HEK293 (cell line): ENCODE data around the gene FOXRED2.

Source experiments
- GLIS2 ChIP-seq: fragments of 450-650 bp; formaldehyde crosslinking; IDR thresholded peaks from 2 replicates; pipeline ENCODE4 v1.5.1; 2016; ENCODE audit warnings: missing biosample characterization, missing genetic modification characterization
- KLF8 ChIP-seq: fragments of 450-650 bp; formaldehyde crosslinking; IDR thresholded peaks from 2 replicates; pipeline ENCODE4 v1.5.1; 2016; ENCODE audit warnings: missing biosample characterization, missing genetic modification characterization
- MYNN ChIP-seq: fragments of 450-650 bp; formaldehyde crosslinking; IDR thresholded peaks from 2 replicates; pipeline ENCODE4 v1.5.1; 2016; ENCODE audit warnings: missing biosample characterization, missing genetic modification characterization, borderline replicate concordance
- SP3 ChIP-seq: fragments of 450-650 bp; formaldehyde crosslinking; IDR thresholded peaks from 2 replicates; pipeline ENCODE4 v1.5.1; 2016; ENCODE audit warnings: missing biosample characterization, missing genetic modification characterization
- YY2 ChIP-seq: fragments of 450-650 bp; formaldehyde crosslinking; IDR thresholded peaks from 2 replicates; pipeline ENCODE4 v1.5.1; 2016; ENCODE audit warnings: missing biosample characterization, missing genetic modification characterization
- ZBTB1 ChIP-seq: fragments of 450-650 bp; formaldehyde crosslinking; IDR thresholded peaks from 2 replicates; pipeline ENCODE4 v1.5.1; 2016; ENCODE audit warnings: missing biosample characterization, missing genetic modification characterization
- ZBTB20 ChIP-seq: fragments of 450-650 bp; formaldehyde crosslinking; IDR thresholded peaks from 2 replicates; pipeline ENCODE4 v1.5.1; 2016; ENCODE audit warnings: missing biosample characterization, missing genetic modification characterization
- ZBTB48 ChIP-seq: fragments of 450-650 bp; formaldehyde crosslinking; IDR thresholded peaks from 2 replicates; pipeline ENCODE4 v1.5.1; 2016; ENCODE audit warnings: missing biosample characterization, missing genetic modification characterization
- ZFHX2 ChIP-seq: fragments of 450-650 bp; formaldehyde crosslinking; conservative IDR thresholded peaks from 2 replicates; pipeline ENCODE4 v1.5.1; 2016; ENCODE audit warnings: missing biosample characterization, missing genetic modification characterization
- ZNF133 ChIP-seq: fragments of 450-650 bp; formaldehyde crosslinking; IDR thresholded peaks from 2 replicates; pipeline ENCODE4 v1.5.1; 2016; ENCODE audit warnings: missing biosample characterization, missing genetic modification characterization
- ZNF140 ChIP-seq: fragments of 450-650 bp; formaldehyde crosslinking; IDR thresholded peaks from 2 replicates; pipeline ENCODE4 v1.5.1; 2016; ENCODE audit warnings: missing biosample characterization, missing genetic modification characterization
- ZNF221 ChIP-seq: fragments of 450-650 bp; formaldehyde crosslinking; IDR thresholded peaks from 2 replicates; pipeline ENCODE4 v1.5.1; 2017; ENCODE audit warnings: missing biosample characterization, missing genetic modification characterization, borderline replicate concordance
- ZNF223 ChIP-seq: fragments of 450-650 bp; formaldehyde crosslinking; IDR thresholded peaks from 2 replicates; pipeline ENCODE4 v1.5.1; 2016; ENCODE audit warnings: missing biosample characterization, missing genetic modification characterization
- ZNF529 ChIP-seq: fragments of 450-650 bp; formaldehyde crosslinking; IDR thresholded peaks from 2 replicates; pipeline ENCODE4 v1.5.1; 2017; ENCODE audit warnings: missing genetic modification characterization, missing biosample characterization; ENCODE audit not compliant: insufficient replicate concordance
- ZNF561 ChIP-seq: fragments of 450-650 bp; IDR thresholded peaks from 2 replicates; pipeline ENCODE4 v1.5.1; 2018; ENCODE audit warnings: missing biosample characterization, missing genetic modification characterization, borderline replicate concordance
- ZNF626 ChIP-seq: fragments of 450-650 bp; sonication (Bioruptor Pico); formaldehyde crosslinking; IDR thresholded peaks from 2 replicates; pipeline ENCODE4 v1.5.1; 2018; ENCODE audit warnings: missing biosample characterization, missing genetic modification characterization, inconsistent platforms
- ZNF660 ChIP-seq: fragments of 450-650 bp; IDR thresholded peaks from 2 replicates; pipeline ENCODE4 v1.5.1; 2018; ENCODE audit warnings: missing biosample characterization, mild to moderate bottlenecking, missing genetic modification characterization
- TF ChIP-seq, protein P1 (sequence below): fragments of 450-650 bp; formaldehyde crosslinking; IDR thresholded peaks from 2 replicates; pipeline ENCODE4 v1.5.1; 2017; ENCODE audit warnings: missing biosample characterization, missing genetic modification characterization
- TF ChIP-seq, protein P2 (sequence below): fragments of 450-650 bp; formaldehyde crosslinking; optimal IDR thresholded peaks from 2 replicates; pipeline ENCODE3; 2016; ENCODE audit warnings: missing biosample characterization, mild to moderate bottlenecking, missing genetic modification characterization
- TF ChIP-seq, protein P3 (sequence below): fragments of 450-650 bp; formaldehyde crosslinking; IDR thresholded peaks from 2 replicates; pipeline ENCODE4 v1.5.1; 2016; ENCODE audit warnings: missing biosample characterization, missing genetic modification characterization
- TF ChIP-seq, protein P4 (sequence below): fragments of 450-650 bp; formaldehyde crosslinking; IDR thresholded peaks from 2 replicates; pipeline ENCODE4 v1.5.1; 2016; ENCODE audit warnings: missing biosample characterization, missing genetic modification characterization
- TF ChIP-seq, protein P5 (sequence below): fragments of 450-650 bp; formaldehyde crosslinking; IDR thresholded peaks from 2 replicates; pipeline ENCODE4 v1.5.1; 2017; ENCODE audit warnings: missing biosample characterization, missing genetic modification characterization
- TF ChIP-seq, protein P6 (sequence below): fragments of 450-650 bp; formaldehyde crosslinking; IDR thresholded peaks from 2 replicates; pipeline ENCODE4 v1.5.1; 2016; ENCODE audit warnings: missing biosample characterization, missing genetic modification characterization, borderline replicate concordance
- TF ChIP-seq, protein P7 (sequence below): fragments of 450-650 bp; formaldehyde crosslinking; IDR thresholded peaks from 2 replicates; pipeline ENCODE4 v1.5.1; 2016; ENCODE audit warnings: missing biosample characterization, missing genetic modification characterization
- TF ChIP-seq, protein P8 (sequence below): fragments of 450-650 bp; formaldehyde crosslinking; IDR thresholded peaks from 2 replicates; pipeline ENCODE4 v1.5.1; 2016; ENCODE audit warnings: missing biosample characterization, missing genetic modification characterization

Gene FOXRED2

DNA sequence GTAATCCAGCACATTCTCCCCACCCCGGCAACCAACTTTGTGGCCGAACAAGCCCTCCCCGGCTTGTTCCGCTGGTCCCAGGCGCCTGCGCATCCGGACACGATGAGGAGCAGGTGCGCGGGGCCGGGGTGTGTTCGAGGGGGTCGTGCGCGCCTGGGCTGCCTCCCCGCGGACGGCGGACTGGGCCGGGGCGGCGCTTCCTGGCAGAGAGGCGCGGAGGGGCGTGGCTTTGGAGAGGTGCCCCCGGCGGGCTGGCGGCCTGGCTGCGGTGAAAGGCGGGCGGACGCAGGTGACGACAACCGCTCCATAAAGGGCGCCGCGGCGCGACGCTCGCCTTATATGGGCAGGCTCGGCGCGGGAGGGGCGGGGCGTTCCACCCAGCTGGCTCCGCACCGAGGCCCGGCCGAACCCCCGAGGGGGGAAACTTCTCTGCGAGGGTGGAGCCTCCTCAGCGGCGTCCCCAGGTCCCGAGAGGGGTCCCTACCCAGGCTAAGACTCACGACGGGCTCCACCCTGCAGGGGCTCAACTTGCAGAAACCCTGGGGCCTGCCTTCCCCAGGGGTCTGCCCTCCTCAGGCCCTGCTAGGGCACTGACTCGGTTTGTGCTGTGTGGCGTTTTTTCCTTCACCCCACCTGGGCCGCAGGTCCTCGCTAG is 51.8 kb downstream of the FOXRED2 start (continued):
- TF ChIP-seq, protein P1, sequence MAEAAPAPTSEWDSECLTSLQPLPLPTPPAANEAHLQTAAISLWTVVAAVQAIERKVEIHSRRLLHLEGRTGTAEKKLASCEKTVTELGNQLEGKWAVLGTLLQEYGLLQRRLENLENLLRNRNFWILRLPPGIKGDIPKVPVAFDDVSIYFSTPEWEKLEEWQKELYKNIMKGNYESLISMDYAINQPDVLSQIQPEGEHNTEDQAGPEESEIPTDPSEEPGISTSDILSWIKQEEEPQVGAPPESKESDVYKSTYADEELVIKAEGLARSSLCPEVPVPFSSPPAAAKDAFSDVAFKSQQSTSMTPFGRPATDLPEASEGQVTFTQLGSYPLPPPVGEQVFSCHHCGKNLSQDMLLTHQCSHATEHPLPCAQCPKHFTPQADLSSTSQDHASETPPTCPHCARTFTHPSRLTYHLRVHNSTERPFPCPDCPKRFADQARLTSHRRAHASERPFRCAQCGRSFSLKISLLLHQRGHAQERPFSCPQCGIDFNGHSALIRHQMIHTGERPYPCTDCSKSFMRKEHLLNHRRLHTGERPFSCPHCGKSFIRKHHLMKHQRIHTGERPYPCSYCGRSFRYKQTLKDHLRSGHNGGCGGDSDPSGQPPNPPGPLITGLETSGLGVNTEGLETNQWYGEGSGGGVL (tag by site-specific recombination), result peak; percentile 51
- TF ChIP-seq, protein P2, sequence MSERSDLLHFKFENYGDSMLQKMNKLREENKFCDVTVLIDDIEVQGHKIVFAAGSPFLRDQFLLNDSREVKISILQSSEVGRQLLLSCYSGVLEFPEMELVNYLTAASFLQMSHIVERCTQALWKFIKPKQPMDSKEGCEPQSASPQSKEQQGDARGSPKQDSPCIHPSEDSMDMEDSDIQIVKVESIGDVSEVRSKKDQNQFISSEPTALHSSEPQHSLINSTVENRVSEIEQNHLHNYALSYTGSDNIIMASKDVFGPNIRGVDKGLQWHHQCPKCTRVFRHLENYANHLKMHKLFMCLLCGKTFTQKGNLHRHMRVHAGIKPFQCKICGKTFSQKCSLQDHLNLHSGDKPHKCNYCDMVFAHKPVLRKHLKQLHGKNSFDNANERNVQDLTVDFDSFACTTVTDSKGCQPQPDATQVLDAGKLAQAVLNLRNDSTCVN (tag by site-specific recombination), result peak; percentile 90
- TF ChIP-seq MYNN (tag by site-specific recombination) (no peak), ZBTB48 (tag by site-specific recombination) (no peak), ZNF223 (tag by site-specific recombination) (no peak), ZNF529 (tag by site-specific recombination) (no peak), ZNF561 (tag by site-specific recombination) (peak; percentile 98), ZNF221 (no peak), ZNF133 (tag by site-specific recombination) (no peak), GLIS2 (tag by site-specific recombination) (peak; percentile 97), ZNF140 (tag by site-specific recombination) (no peak), ZBTB1 (tag by site-specific recombination) (peak; percentile 98), SP3 (tag by site-specific recombination) (peak; percentile 83), YY2 (tag by site-specific recombination) (no peak), KLF8 (tag by site-specific recombination) (peak; percentile 89), ZNF626 (tag by site-specific recombination) (no peak), ZFHX2 (tag by site-specific recombination) (peak; percentile 76), ZNF660 (tag by site-specific recombination) (no peak), ZBTB20 (tag by site-specific recombination) (peak; percentile 85)
- TF ChIP-seq, protein P3, sequence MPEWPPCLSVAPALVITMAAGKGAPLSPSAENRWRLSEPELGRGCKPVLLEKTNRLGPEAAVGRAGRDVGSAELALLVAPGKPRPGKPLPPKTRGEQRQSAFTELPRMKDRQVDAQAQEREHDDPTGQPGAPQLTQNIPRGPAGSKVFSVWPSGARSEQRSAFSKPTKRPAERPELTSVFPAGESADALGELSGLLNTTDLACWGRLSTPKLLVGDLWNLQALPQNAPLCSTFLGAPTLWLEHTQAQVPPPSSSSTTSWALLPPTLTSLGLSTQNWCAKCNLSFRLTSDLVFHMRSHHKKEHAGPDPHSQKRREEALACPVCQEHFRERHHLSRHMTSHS, result no peak
- TF ChIP-seq, protein P4, sequence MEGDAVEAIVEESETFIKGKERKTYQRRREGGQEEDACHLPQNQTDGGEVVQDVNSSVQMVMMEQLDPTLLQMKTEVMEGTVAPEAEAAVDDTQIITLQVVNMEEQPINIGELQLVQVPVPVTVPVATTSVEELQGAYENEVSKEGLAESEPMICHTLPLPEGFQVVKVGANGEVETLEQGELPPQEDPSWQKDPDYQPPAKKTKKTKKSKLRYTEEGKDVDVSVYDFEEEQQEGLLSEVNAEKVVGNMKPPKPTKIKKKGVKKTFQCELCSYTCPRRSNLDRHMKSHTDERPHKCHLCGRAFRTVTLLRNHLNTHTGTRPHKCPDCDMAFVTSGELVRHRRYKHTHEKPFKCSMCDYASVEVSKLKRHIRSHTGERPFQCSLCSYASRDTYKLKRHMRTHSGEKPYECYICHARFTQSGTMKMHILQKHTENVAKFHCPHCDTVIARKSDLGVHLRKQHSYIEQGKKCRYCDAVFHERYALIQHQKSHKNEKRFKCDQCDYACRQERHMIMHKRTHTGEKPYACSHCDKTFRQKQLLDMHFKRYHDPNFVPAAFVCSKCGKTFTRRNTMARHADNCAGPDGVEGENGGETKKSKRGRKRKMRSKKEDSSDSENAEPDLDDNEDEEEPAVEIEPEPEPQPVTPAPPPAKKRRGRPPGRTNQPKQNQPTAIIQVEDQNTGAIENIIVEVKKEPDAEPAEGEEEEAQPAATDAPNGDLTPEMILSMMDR, result peak; percentile 83
- TF ChIP-seq, protein P5, sequence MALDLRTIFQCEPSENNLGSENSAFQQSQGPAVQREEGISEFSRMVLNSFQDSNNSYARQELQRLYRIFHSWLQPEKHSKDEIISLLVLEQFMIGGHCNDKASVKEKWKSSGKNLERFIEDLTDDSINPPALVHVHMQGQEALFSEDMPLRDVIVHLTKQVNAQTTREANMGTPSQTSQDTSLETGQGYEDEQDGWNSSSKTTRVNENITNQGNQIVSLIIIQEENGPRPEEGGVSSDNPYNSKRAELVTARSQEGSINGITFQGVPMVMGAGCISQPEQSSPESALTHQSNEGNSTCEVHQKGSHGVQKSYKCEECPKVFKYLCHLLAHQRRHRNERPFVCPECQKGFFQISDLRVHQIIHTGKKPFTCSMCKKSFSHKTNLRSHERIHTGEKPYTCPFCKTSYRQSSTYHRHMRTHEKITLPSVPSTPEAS, result no peak
- TF ChIP-seq, protein P6, sequence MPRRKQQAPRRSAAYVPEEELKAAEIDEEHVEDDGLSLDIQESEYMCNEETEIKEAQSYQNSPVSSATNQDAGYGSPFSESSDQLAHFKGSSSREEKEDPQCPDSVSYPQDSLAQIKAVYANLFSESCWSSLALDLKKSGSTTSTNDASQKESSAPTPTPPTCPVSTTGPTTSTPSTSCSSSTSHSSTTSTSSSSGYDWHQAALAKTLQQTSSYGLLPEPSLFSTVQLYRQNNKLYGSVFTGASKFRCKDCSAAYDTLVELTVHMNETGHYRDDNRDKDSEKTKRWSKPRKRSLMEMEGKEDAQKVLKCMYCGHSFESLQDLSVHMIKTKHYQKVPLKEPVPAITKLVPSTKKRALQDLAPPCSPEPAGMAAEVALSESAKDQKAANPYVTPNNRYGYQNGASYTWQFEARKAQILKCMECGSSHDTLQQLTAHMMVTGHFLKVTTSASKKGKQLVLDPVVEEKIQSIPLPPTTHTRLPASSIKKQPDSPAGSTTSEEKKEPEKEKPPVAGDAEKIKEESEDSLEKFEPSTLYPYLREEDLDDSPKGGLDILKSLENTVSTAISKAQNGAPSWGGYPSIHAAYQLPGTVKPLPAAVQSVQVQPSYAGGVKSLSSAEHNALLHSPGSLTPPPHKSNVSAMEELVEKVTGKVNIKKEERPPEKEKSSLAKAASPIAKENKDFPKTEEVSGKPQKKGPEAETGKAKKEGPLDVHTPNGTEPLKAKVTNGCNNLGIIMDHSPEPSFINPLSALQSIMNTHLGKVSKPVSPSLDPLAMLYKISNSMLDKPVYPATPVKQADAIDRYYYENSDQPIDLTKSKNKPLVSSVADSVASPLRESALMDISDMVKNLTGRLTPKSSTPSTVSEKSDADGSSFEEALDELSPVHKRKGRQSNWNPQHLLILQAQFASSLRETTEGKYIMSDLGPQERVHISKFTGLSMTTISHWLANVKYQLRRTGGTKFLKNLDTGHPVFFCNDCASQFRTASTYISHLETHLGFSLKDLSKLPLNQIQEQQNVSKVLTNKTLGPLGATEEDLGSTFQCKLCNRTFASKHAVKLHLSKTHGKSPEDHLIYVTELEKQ (tag by site-specific recombination), result peak; percentile 8; the same call in 1 of the 2 replicates
- TF ChIP-seq, protein P7, sequence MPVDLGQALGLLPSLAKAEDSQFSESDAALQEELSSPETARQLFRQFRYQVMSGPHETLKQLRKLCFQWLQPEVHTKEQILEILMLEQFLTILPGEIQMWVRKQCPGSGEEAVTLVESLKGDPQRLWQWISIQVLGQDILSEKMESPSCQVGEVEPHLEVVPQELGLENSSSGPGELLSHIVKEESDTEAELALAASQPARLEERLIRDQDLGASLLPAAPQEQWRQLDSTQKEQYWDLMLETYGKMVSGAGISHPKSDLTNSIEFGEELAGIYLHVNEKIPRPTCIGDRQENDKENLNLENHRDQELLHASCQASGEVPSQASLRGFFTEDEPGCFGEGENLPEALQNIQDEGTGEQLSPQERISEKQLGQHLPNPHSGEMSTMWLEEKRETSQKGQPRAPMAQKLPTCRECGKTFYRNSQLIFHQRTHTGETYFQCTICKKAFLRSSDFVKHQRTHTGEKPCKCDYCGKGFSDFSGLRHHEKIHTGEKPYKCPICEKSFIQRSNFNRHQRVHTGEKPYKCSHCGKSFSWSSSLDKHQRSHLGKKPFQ (tag by site-specific recombination), result 0 out of 2 replicates have a peak, but pooled peaks have one; percentile 14
- TF ChIP-seq, protein P8, sequence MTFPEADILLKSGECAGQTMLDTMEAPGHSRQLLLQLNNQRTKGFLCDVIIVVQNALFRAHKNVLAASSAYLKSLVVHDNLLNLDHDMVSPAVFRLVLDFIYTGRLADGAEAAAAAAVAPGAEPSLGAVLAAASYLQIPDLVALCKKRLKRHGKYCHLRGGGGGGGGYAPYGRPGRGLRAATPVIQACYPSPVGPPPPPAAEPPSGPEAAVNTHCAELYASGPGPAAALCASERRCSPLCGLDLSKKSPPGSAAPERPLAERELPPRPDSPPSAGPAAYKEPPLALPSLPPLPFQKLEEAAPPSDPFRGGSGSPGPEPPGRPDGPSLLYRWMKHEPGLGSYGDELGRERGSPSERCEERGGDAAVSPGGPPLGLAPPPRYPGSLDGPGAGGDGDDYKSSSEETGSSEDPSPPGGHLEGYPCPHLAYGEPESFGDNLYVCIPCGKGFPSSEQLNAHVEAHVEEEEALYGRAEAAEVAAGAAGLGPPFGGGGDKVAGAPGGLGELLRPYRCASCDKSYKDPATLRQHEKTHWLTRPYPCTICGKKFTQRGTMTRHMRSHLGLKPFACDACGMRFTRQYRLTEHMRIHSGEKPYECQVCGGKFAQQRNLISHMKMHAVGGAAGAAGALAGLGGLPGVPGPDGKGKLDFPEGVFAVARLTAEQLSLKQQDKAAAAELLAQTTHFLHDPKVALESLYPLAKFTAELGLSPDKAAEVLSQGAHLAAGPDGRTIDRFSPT (tag by site-specific recombination), result peak; percentile 98
